Cardiac fibroblast (primary cell): ENCODE measurements around the gene BBS9.
"Not testable (repeated sequence)": the region's sequence is repeated elsewhere in the genome, so short reads cannot be mapped to it uniquely, and the experiment has no call there.

Experiments used
- DNase-seq, 2 donors: peaks; one replicate each; pipeline versions ENCODE4 v3.0.0 to v3.0.0-alpha.2; 2010; ENCODE audit warnings: low read depth in 2 of 2
- H3K4me3 ChIP-seq, 2 donors: replicated peaks in 1 of 2; 1 replicate in 1 of 2; 2 replicates in 1 of 2; pipeline ENCODE4 v1.5.1; 2011; ENCODE audit warnings: low read depth in 2 of 2, low read length in 2 of 2, mild to moderate bottlenecking in 2 of 2, moderate library complexity in 1 of 2
- TF ChIP-seq, protein P1 (sequence below): IDR thresholded peaks from one replicate; pipeline ENCODE4 v1.5.1; 2011; ENCODE audit warnings: low read depth, mild to moderate bottlenecking, low read length, inconsistent platforms

BBS9 gene

DNA sequence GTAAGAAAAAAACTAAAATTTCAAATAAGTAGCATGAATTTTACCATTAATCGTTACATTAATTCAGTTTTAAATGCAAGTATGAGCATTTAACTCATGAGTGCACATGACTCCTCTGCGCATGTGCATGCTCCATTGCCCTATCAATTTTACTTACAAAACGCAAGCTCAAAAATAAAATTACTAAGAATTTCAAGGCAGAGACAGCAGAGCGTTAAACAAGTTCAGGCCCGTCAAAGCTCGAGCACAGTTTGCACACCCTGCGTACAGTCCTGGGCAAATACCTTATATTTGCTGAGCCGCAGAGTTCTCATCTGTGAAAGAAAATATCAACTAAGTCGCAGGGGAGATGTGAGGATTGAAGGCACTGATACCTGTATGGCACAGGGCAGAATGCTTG lies 373.6 kb downstream of the BBS9 start:
- TF ChIP-seq, protein P1, sequence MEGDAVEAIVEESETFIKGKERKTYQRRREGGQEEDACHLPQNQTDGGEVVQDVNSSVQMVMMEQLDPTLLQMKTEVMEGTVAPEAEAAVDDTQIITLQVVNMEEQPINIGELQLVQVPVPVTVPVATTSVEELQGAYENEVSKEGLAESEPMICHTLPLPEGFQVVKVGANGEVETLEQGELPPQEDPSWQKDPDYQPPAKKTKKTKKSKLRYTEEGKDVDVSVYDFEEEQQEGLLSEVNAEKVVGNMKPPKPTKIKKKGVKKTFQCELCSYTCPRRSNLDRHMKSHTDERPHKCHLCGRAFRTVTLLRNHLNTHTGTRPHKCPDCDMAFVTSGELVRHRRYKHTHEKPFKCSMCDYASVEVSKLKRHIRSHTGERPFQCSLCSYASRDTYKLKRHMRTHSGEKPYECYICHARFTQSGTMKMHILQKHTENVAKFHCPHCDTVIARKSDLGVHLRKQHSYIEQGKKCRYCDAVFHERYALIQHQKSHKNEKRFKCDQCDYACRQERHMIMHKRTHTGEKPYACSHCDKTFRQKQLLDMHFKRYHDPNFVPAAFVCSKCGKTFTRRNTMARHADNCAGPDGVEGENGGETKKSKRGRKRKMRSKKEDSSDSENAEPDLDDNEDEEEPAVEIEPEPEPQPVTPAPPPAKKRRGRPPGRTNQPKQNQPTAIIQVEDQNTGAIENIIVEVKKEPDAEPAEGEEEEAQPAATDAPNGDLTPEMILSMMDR, result no peak
- no peak overlapping the region for H3K4me3 ChIP-seq
- DNase-seq, result no peak

DNA sequence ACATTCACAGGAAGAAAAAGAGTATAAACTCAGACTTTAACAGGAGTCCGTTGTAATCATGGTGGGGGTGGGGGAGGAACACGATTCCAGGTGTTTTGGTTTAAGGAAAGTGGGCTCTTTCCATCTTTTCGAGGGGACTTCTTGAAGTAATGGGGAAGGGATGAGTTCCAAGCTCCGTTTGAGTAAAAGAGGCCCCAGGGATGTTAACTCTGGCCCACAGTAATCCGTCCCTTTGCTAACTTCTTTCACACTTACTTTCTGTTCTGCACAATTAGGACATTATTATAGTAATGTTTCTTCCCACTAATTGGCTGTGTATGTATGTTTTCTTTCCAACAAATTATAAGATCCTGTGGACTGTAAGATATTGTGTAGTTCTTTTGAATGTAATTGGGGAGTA lies 374.4 kb downstream of the BBS9 start:
- no peak for DNase-seq
- no peak overlapping the region for H3K4me3 ChIP-seq
- TF ChIP-seq, protein P1, result no peak

DNA sequence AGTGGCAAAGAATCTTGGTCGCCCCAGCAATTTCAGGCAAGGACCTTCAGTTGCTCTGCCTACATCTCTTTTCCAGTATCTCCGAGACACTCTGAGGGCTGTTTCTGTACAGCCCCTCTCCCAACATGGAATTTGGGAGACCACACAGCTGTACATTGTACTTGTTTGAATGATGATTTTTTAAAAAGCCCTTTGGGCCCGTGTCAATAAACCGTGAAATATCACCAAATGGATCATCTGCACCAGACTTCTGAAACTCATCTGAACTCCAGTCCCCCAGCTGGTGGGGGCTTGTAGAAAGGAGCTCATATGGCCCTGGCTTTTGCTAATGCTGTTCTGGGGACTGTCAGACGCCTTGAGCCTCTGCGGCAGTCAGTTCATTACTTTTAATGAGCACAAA lies 374.9 kb downstream of the BBS9 start:
- H3K4me3 ChIP-seq, result no peak overlapping the region
- DNase-seq, result no peak
- TF ChIP-seq, protein P1, result no peak

DNA sequence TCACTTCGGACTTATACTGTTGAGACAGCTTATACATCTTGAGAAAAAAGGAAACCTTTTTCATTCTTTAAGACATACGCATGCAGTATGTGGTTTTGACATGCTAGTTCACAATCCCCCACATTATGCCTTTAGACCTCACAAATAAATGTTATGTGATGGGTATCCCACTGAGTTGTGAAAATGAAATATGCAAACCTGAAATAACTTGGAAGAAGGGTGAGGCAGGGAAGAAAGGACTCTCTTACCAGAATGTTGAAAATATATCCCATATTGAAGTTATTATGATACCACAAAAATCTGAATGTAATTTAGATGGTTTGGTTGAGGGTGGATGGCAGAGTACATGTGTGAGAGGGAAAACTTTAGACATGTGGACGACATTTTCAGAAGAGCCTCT lies 379.8 kb downstream of the BBS9 start:
- DNase-seq, result no peak
- H3K4me3 ChIP-seq, result no peak overlapping the region
- TF ChIP-seq, protein P1, result no peak

DNA sequence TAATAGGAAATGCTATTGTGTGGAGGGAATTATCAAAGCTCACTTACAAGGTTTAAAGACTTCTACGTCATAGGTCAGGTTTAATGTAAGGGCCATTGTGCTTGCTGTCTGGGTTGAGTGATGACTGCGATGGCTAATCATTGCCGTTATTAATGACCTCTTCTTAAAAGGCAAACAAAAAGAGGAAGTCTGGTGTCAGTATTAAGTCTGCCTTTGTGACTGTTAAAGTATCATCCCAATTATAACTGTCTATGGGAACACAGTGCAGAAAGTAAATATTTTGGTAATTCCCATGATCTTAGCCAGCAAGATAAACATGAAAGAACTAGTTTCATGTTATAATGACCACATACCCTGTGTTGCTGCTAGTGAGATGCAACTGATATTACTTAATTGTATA lies 382.4 kb downstream of the BBS9 start:
- TF ChIP-seq, protein P1, result no peak
- no peak for DNase-seq
- H3K4me3 ChIP-seq, result no peak overlapping the region

DNA sequence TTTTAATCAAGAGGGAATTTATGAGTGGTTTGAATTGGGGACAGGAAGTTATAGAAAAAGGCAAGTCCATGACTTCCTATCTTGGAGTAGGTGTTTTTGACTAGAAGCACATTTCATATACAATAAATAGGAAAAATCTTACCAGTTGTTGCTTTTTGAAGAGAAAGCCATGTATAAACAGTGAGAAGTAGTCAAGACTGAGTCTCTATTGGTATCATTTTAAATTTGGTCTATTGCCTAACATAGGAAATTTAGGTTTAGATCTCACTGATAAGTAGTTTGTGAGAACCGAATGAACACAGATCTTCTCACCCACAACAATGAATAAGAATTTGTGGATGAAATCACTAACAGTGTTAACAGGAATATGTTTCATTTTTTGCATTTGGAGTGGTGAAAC lies 387.2 kb downstream of the BBS9 start:
- H3K4me3 ChIP-seq, result no peak overlapping the region
- peak in 1 of 2 donors; percentile 15 for DNase-seq
- TF ChIP-seq, protein P1, result no peak

DNA sequence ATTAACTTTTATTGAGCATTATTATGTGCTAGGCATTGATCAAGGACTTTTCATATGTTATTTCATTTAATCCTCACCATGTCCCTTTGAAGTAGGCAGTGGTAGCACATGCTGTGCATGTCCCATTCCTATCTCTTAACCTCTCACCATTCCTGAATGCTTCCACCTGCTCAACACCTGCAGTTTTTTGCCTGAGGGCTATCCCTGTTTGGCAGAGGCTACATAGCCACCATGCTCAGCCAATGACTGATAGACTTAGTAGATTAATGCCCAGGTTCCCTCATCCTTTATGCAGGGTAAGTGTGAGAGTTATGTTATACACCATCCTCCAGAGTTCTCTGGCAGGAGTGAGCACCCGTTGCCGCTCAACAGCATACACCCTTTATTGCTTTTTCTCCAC lies 387.8 kb downstream of the BBS9 start:
- no peak for DNase-seq
- no peak overlapping the region for H3K4me3 ChIP-seq
- TF ChIP-seq, protein P1, result no peak

DNA sequence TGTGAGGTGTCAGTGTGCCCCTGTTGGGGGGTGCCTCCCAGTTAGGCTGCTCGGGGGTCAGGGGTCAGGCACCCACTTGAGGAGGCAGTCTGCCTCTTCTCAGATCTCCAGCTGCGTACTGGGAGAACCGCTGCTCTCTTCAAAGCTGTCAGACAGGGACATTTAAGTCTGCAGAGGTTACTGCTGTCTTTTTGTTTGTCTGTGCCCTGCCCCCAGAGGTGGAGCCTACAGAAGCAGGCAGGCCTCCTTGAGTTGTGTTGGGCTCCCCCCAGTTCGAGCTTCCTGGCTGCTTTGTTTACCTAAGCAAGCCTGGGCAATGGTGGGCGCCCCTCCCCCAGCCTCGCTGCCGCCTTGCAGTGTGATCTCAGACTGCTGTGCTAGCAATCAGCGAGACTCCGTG lies 397.6 kb downstream of the BBS9 start:
- not testable (repeated sequence) for DNase-seq, H3K4me3 ChIP-seq

DNA sequence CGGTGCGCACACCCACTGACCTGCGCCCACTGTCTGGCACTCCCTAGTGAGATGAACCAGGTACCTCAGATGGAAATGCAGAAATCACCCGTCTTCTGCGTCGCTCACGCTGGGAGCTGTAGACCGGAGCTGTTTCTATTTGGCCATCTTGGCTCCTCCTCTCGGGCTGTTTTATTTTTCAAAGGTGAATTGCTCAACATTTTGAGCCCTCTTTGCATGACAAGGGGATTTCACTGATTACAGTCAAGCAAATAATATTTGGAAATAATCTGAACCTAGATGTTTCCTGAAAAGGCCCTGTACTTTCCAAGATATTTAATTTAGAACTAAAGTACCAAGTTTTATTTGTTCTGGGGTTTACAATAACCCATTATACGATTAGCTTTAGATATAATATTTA lies 398.2 kb downstream of the BBS9 start:
- H3K4me3 ChIP-seq, DNase-seq: not testable (repeated sequence)
